ENCODE data around the gene EEPD1. TPM values are rescaled to one million over a fixed set of nuclear protein-coding genes. Genes with fewer than 3 reads are reported as not detected.
A peak's percentile ranks its signal among the peaks of the same experiment; 100 is the strongest.

The EEPD1 gene
- total RNA-seq, 1 donor from 2014 or later: 12.5 TPM

DNA sequence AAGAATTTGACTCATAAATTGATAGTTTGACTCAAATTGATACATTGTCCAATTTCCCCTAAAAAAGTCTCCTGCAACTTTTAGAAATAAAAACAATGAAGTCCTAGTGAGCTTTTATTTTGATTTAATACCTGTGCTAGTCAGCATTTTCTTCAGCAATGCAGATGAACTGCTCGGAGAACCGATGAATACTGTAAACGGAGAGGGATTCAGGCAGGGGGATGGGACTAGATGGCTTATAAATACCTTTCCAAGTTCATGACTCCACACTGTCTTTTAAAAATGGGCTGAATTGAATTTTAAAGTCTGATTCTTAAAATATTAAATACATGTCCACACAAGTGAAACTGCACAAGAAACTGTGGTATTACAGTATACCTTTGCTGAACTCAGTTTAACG lies 12.7 kb downstream of the EEPD1 start:
- Histone ChIP-seq H3K36me3 (ENCODE audit: control insufficient read depth in 3 of 3, insufficient read depth in 3 of 3, low read length in 3 of 3) (peaks cover 0 to 3% (median 3%) of the 10 kb centered on the region in 3 donors), H3K27me3 (ENCODE audit: control insufficient read depth in 3 of 3, insufficient read depth in 3 of 3, low read length in 3 of 3) (no peaks in the 10 kb centered on the region), H3K9me3 (ENCODE audit: control insufficient read depth in 3 of 3, low read length in 3 of 3) (no peaks in the 10 kb centered on the region), H3K27ac (ENCODE audit: low read depth, low read length) (no peak overlapping the region), H3K4me1 (ENCODE audit: control insufficient read depth in 3 of 3, insufficient read depth in 3 of 3, low read length in 3 of 3) (peaks cover 15 to 25% (median 16%) of the 10 kb centered on the region in 3 donors), H3K4me3 (ENCODE audit: low read length in 3 of 3) (no peak overlapping the region), H3K9ac (ENCODE audit: low read depth in 1 of 3, low read length in 3 of 3) (no peak overlapping the region)

GRCh38 chr7:36167403-36168050 lies 14.5 kb downstream of the EEPD1 start:
- Histone ChIP-seq H3K36me3 (ENCODE audit: control insufficient read depth in 3 of 3, insufficient read depth in 3 of 3, low read length in 3 of 3) (peaks cover 0 to 3% (median 0%) of the 10 kb centered on the region in 3 donors), H3K27ac (ENCODE audit: low read depth, low read length) (no peak overlapping the region), H3K9ac (ENCODE audit: low read depth in 1 of 3, low read length in 3 of 3) (no peak overlapping the region), H3K4me1 (ENCODE audit: control insufficient read depth in 3 of 3, insufficient read depth in 3 of 3, low read length in 3 of 3) (peaks cover 6 to 14% (median 7%) of the 10 kb centered on the region in 3 donors), H3K4me3 (ENCODE audit: low read length in 3 of 3) (no peak overlapping the region), H3K27me3 (ENCODE audit: control insufficient read depth in 3 of 3, insufficient read depth in 3 of 3, low read length in 3 of 3) (no peaks in the 10 kb centered on the region), H3K9me3 (ENCODE audit: control insufficient read depth in 3 of 3, low read length in 3 of 3) (no peaks in the 10 kb centered on the region)

- H3K4me3 ChIP-seq (ENCODE audit: low read length in 3 of 3): no peak overlapping the region
- H3K9ac ChIP-seq (ENCODE audit: low read depth in 1 of 3, low read length in 3 of 3): no peak overlapping the region
- peaks cover 20 to 34% (median 23%) of the 10 kb centered on the region in 3 donors for H3K4me1 ChIP-seq (ENCODE audit: control insufficient read depth in 3 of 3, insufficient read depth in 3 of 3, low read length in 3 of 3)
- H3K27me3 ChIP-seq (ENCODE audit: control insufficient read depth in 3 of 3, insufficient read depth in 3 of 3, low read length in 3 of 3): no peaks in the 10 kb centered on the region
- no peak overlapping the region for H3K27ac ChIP-seq (ENCODE audit: low read depth, low read length)
- no peaks in the 10 kb centered on the region for H3K9me3 ChIP-seq (ENCODE audit: control insufficient read depth in 3 of 3, low read length in 3 of 3)
- H3K36me3 ChIP-seq (ENCODE audit: control insufficient read depth in 3 of 3, insufficient read depth in 3 of 3, low read length in 3 of 3): no peaks in the 10 kb centered on the region
Measured at GRCh38 chr7:36171503-36171902, 18.4 kb downstream of the EEPD1 start.

DNA sequence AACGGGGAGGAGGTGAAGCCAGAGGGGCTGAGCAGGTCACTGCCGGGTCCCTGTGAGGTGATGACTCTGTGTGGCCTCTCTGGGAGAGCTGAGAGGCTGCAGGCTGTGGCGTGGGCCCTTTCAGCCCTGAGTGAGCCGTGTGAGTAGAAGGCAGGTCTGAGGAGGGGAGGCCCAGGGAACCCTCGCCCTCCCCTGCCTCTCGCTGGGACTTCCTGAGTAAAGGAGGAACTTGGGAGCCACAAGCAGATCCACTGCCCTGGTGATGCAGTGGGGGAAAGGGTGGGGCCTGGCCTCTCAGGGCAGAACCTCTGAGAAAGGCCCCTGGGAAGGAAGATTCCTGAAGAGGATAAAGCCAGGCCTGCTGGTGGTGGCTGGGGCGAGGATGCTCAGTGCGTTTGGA lies 22.8 kb downstream of the EEPD1 start:
- Histone ChIP-seq H3K4me1 (ENCODE audit: control insufficient read depth in 3 of 3, insufficient read depth in 3 of 3, low read length in 3 of 3) (peaks cover 34 to 58% (median 34%) of the 10 kb centered on the region in 3 donors), H3K9ac (ENCODE audit: low read depth in 1 of 3, low read length in 3 of 3) (peak overlapping the region in 1 of 3 donors; percentile 28), H3K4me3 (ENCODE audit: low read length in 3 of 3) (no peak overlapping the region), H3K27ac (ENCODE audit: low read depth, low read length) (peak overlapping the region; percentile 52), H3K27me3 (ENCODE audit: control insufficient read depth in 3 of 3, insufficient read depth in 3 of 3, low read length in 3 of 3) (no peaks in the 10 kb centered on the region), H3K9me3 (ENCODE audit: control insufficient read depth in 3 of 3, low read length in 3 of 3) (no peaks in the 10 kb centered on the region), H3K36me3 (ENCODE audit: control insufficient read depth in 3 of 3, insufficient read depth in 3 of 3, low read length in 3 of 3) (peaks cover 0 to 4% (median 2%) of the 10 kb centered on the region in 3 donors)

- H3K4me3 ChIP-seq (ENCODE audit: low read length in 3 of 3): no peak overlapping the region
- peaks cover 40 to 63% (median 42%) of the 10 kb centered on the region in 3 donors for H3K4me1 ChIP-seq (ENCODE audit: control insufficient read depth in 3 of 3, insufficient read depth in 3 of 3, low read length in 3 of 3)
- no peak overlapping the region for H3K9ac ChIP-seq (ENCODE audit: low read depth in 1 of 3, low read length in 3 of 3)
- H3K9me3 ChIP-seq (ENCODE audit: control insufficient read depth in 3 of 3, low read length in 3 of 3): no peaks in the 10 kb centered on the region
- no peaks in the 10 kb centered on the region for H3K27me3 ChIP-seq (ENCODE audit: control insufficient read depth in 3 of 3, insufficient read depth in 3 of 3, low read length in 3 of 3)
- H3K27ac ChIP-seq (ENCODE audit: low read depth, low read length): no peak overlapping the region
- H3K36me3 ChIP-seq (ENCODE audit: control insufficient read depth in 3 of 3, insufficient read depth in 3 of 3, low read length in 3 of 3): peaks cover 0 to 4% (median 2%) of the 10 kb centered on the region in 3 donors
Measured at GRCh38 chr7:36176697-36177096, 23.6 kb downstream of the EEPD1 start.

GRCh38 chr7:36180121-36180520 lies 27.1 kb downstream of the EEPD1 start:
- H3K9me3 ChIP-seq (ENCODE audit: control insufficient read depth in 3 of 3, low read length in 3 of 3): no peaks in the 10 kb centered on the region
- H3K27me3 ChIP-seq (ENCODE audit: control insufficient read depth in 3 of 3, insufficient read depth in 3 of 3, low read length in 3 of 3): no peaks in the 10 kb centered on the region
- H3K27ac ChIP-seq (ENCODE audit: low read depth, low read length): no peak overlapping the region
- peaks cover 0 to 4% (median 2%) of the 10 kb centered on the region in 3 donors for H3K36me3 ChIP-seq (ENCODE audit: control insufficient read depth in 3 of 3, insufficient read depth in 3 of 3, low read length in 3 of 3)
- peak overlapping the region in 1 of 3 donors; percentile 57 for H3K9ac ChIP-seq (ENCODE audit: low read depth in 1 of 3, low read length in 3 of 3)
- peaks cover 54 to 68% (median 55%) of the 10 kb centered on the region in 3 donors for H3K4me1 ChIP-seq (ENCODE audit: control insufficient read depth in 3 of 3, insufficient read depth in 3 of 3, low read length in 3 of 3)
- no peak overlapping the region for H3K4me3 ChIP-seq (ENCODE audit: low read length in 3 of 3)

DNA sequence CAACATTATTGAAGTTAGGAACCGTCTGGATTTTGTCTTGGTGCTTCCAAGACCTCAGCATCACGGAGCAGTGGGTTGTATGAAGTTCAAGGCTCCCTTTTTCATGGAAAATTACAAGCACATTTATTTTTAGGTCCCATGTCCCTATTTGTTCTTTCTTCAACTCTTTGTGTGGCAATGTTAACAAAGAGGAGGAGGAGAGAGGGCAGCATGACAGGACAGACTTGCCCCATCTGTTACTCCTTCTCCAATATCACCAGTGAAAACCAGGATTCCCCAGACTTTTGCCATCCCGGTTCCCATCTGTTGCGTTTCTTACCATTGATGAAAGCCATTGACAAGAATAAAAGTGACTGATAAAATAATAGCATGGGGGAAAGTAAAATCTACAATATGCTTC lies 28.6 kb downstream of the EEPD1 start:
- Histone ChIP-seq H3K36me3 (ENCODE audit: control insufficient read depth in 3 of 3, insufficient read depth in 3 of 3, low read length in 3 of 3) (peaks cover 0 to 4% (median 4%) of the 10 kb centered on the region in 3 donors), H3K27me3 (ENCODE audit: control insufficient read depth in 3 of 3, insufficient read depth in 3 of 3, low read length in 3 of 3) (no peaks in the 10 kb centered on the region), H3K27ac (ENCODE audit: low read depth, low read length) (no peak overlapping the region), H3K4me3 (ENCODE audit: low read length in 3 of 3) (no peak overlapping the region), H3K9ac (ENCODE audit: low read depth in 1 of 3, low read length in 3 of 3) (no peak overlapping the region), H3K9me3 (ENCODE audit: control insufficient read depth in 3 of 3, low read length in 3 of 3) (no peaks in the 10 kb centered on the region), H3K4me1 (ENCODE audit: control insufficient read depth in 3 of 3, insufficient read depth in 3 of 3, low read length in 3 of 3) (peaks cover 44 to 59% (median 46%) of the 10 kb centered on the region in 3 donors)

GRCh38 chr7:36182854-36183604 lies 30.0 kb downstream of the EEPD1 start:
- Histone ChIP-seq H3K27ac (ENCODE audit: low read depth, low read length) (peak overlapping the region; percentile 48), H3K4me3 (ENCODE audit: low read length in 3 of 3) (peak overlapping the region in 1 of 3 donors; percentile 45), H3K4me1 (ENCODE audit: control insufficient read depth in 3 of 3, insufficient read depth in 3 of 3, low read length in 3 of 3) (peaks cover 44 to 54% (median 44%) of the 10 kb centered on the region in 3 donors), H3K27me3 (ENCODE audit: control insufficient read depth in 3 of 3, insufficient read depth in 3 of 3, low read length in 3 of 3) (no peaks in the 10 kb centered on the region), H3K36me3 (ENCODE audit: control insufficient read depth in 3 of 3, insufficient read depth in 3 of 3, low read length in 3 of 3) (peaks cover 0 to 4% (median 4%) of the 10 kb centered on the region in 3 donors), H3K9me3 (ENCODE audit: control insufficient read depth in 3 of 3, low read length in 3 of 3) (no peaks in the 10 kb centered on the region), H3K9ac (ENCODE audit: low read depth in 1 of 3, low read length in 3 of 3) (peak overlapping the region in 1 of 3 donors; percentile 57)

DNA sequence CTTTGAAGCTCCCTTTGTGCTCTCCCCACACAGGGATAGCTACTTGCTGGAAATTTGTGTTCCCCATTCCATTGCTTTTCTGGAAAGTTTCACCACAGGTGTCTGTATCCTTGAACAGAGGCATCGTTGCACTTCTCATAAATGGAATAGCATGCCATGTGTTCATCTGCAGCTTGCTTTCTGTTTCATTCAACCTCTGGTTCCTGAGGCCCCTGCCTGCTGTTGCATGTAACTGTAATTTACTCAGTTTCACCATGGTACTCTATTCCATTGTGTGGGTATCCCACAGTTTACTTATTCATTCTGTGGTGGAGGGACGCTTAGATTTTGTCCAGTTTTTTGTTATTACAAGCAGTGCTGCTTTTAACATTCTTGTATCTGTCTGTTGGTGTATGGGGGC lies 32.0 kb downstream of the EEPD1 start:
- Histone ChIP-seq H3K9me3 (ENCODE audit: control insufficient read depth in 3 of 3, low read length in 3 of 3) (no peaks in the 10 kb centered on the region), H3K36me3 (ENCODE audit: control insufficient read depth in 3 of 3, insufficient read depth in 3 of 3, low read length in 3 of 3) (peaks cover 0 to 1% (median 0%) of the 10 kb centered on the region in 3 donors), H3K27ac (ENCODE audit: low read depth, low read length) (no peak overlapping the region), H3K9ac (ENCODE audit: low read depth in 1 of 3, low read length in 3 of 3) (no peak overlapping the region), H3K4me3 (ENCODE audit: low read length in 3 of 3) (no peak overlapping the region), H3K27me3 (ENCODE audit: control insufficient read depth in 3 of 3, insufficient read depth in 3 of 3, low read length in 3 of 3) (no peaks in the 10 kb centered on the region), H3K4me1 (ENCODE audit: control insufficient read depth in 3 of 3, insufficient read depth in 3 of 3, low read length in 3 of 3) (peaks cover 42 to 59% (median 51%) of the 10 kb centered on the region in 3 donors)

GRCh38 chr7:36185756-36186155 lies 32.7 kb downstream of the EEPD1 start:
- H3K4me3 ChIP-seq (ENCODE audit: low read length in 3 of 3): no peak overlapping the region
- no peak overlapping the region for H3K27ac ChIP-seq (ENCODE audit: low read depth, low read length)
- H3K27me3 ChIP-seq (ENCODE audit: control insufficient read depth in 3 of 3, insufficient read depth in 3 of 3, low read length in 3 of 3): no peaks in the 10 kb centered on the region
- H3K9ac ChIP-seq (ENCODE audit: low read depth in 1 of 3, low read length in 3 of 3): no peak overlapping the region
- peaks cover 43 to 59% (median 50%) of the 10 kb centered on the region in 3 donors for H3K4me1 ChIP-seq (ENCODE audit: control insufficient read depth in 3 of 3, insufficient read depth in 3 of 3, low read length in 3 of 3)
- no peaks in the 10 kb centered on the region for H3K9me3 ChIP-seq (ENCODE audit: control insufficient read depth in 3 of 3, low read length in 3 of 3)
- H3K36me3 ChIP-seq (ENCODE audit: control insufficient read depth in 3 of 3, insufficient read depth in 3 of 3, low read length in 3 of 3): peaks cover 0 to 1% (median 0%) of the 10 kb centered on the region in 3 donors

Measured in skeletal muscle tissue (tissue), 4 donors.